ENCODE measurements around the gene TMEM243. TPM values are rescaled to one million over a fixed set of nuclear protein-coding genes. Genes with fewer than 3 reads are reported as not detected.

TMEM243 gene
- total and polyA plus RNA-seq, 2 donors from 2014 or later = 37.7 to 50.3 TPM

- Histone ChIP-seq H3K9me3 (ENCODE audit: control insufficient read depth in 2 of 3, insufficient read depth in 1 of 3, low read length in 3 of 3) (no peaks in the 10 kb centered on the region), H3K4me1 (ENCODE audit: control insufficient read depth in 2 of 3, insufficient read depth in 2 of 3, low read depth in 1 of 3, low read length in 3 of 3) (peaks cover 0 to 26% (median 22%) of the 10 kb centered on the region in 3 donors), H3K9ac (ENCODE audit: low read length in 3 of 3) (no peak overlapping the region), H3K4me3 (ENCODE audit: low read length in 3 of 3) (no peak overlapping the region), H3K27ac (ENCODE audit: low read depth in 2 of 2, low read length in 2 of 2) (no peak overlapping the region), H3K36me3 (ENCODE audit: control insufficient read depth in 2 of 3, insufficient read depth in 3 of 3, low read length in 3 of 3) (no peaks in the 10 kb centered on the region), H3K27me3 (ENCODE audit: control insufficient read depth, insufficient read depth, low read length) (no peaks in the 10 kb centered on the region)
- no peak for DNase-seq
- TF ChIP-seq CTCF (IDR thresholded peaks at IDR 0.05; ENCODE audit: borderline replicate concordance, extremely low read depth, insufficient read depth) = no peak
- intact Hi-C loops (cut with DNase I) = no loop called here
- FAIRE-seq = no peak
Measured at GRCh38 chr7:87215046-87215445, 4.5 kb downstream of the TMEM243 start.

GRCh38 chr7:87213811-87214210 is 5.7 kb downstream of the TMEM243 start:
- no peak for FAIRE-seq
- DNase-seq = no peak
- Histone ChIP-seq H3K9me3 (ENCODE audit: control insufficient read depth in 2 of 3, insufficient read depth in 1 of 3, low read length in 3 of 3) (no peaks in the 10 kb centered on the region), H3K27ac (ENCODE audit: low read depth in 2 of 2, low read length in 2 of 2) (no peak overlapping the region), H3K9ac (ENCODE audit: low read length in 3 of 3) (no peak overlapping the region), H3K4me1 (ENCODE audit: control insufficient read depth in 2 of 3, insufficient read depth in 2 of 3, low read depth in 1 of 3, low read length in 3 of 3) (peaks cover 0 to 26% (median 22%) of the 10 kb centered on the region in 3 donors), H3K36me3 (ENCODE audit: control insufficient read depth in 2 of 3, insufficient read depth in 3 of 3, low read length in 3 of 3) (no peaks in the 10 kb centered on the region), H3K27me3 (ENCODE audit: control insufficient read depth, insufficient read depth, low read length) (no peaks in the 10 kb centered on the region), H3K4me3 (ENCODE audit: low read length in 3 of 3) (no peak overlapping the region)
- TF ChIP-seq CTCF (IDR thresholded peaks at IDR 0.05; ENCODE audit: borderline replicate concordance, extremely low read depth, insufficient read depth) = no peak
- intact Hi-C loops (cut with DNase I) = no loop called here

- H3K27ac ChIP-seq (ENCODE audit: low read depth in 2 of 2, low read length in 2 of 2) = no peak overlapping the region
- no peak overlapping the region for H3K9ac ChIP-seq (ENCODE audit: low read length in 3 of 3)
- H3K4me1 ChIP-seq (ENCODE audit: control insufficient read depth in 2 of 3, insufficient read depth in 2 of 3, low read depth in 1 of 3, low read length in 3 of 3) = peaks cover 0 to 26% (median 17%) of the 10 kb centered on the region in 3 donors
- FAIRE-seq = no peak
- intact Hi-C loops (cut with DNase I) = no loop called here
- H3K4me3 ChIP-seq (ENCODE audit: low read length in 3 of 3) = no peak overlapping the region
- H3K9me3 ChIP-seq (ENCODE audit: control insufficient read depth in 2 of 3, insufficient read depth in 1 of 3, low read length in 3 of 3) = no peaks in the 10 kb centered on the region
- DNase-seq = no peak
- TF ChIP-seq CTCF (IDR thresholded peaks at IDR 0.05; ENCODE audit: borderline replicate concordance, extremely low read depth, insufficient read depth) = no peak
- H3K36me3 ChIP-seq (ENCODE audit: control insufficient read depth in 2 of 3, insufficient read depth in 3 of 3, low read length in 3 of 3) = no peaks in the 10 kb centered on the region
- no peaks in the 10 kb centered on the region for H3K27me3 ChIP-seq (ENCODE audit: control insufficient read depth, insufficient read depth, low read length)
Measured at GRCh38 chr7:87213252-87213651, 6.3 kb downstream of the TMEM243 start.

GRCh38 chr7:87212498-87212897 is 7.0 kb downstream of the TMEM243 start:
- no peak for TF ChIP-seq CTCF (IDR thresholded peaks at IDR 0.05; ENCODE audit: borderline replicate concordance, extremely low read depth, insufficient read depth)
- no peak for FAIRE-seq
- Histone ChIP-seq H3K4me1 (ENCODE audit: control insufficient read depth in 2 of 3, insufficient read depth in 2 of 3, low read depth in 1 of 3, low read length in 3 of 3) (peaks cover 0 to 21% (median 11%) of the 10 kb centered on the region in 3 donors), H3K9me3 (ENCODE audit: control insufficient read depth in 2 of 3, insufficient read depth in 1 of 3, low read length in 3 of 3) (no peaks in the 10 kb centered on the region), H3K27ac (ENCODE audit: low read depth in 2 of 2, low read length in 2 of 2) (no peak overlapping the region), H3K27me3 (ENCODE audit: control insufficient read depth, insufficient read depth, low read length) (no peaks in the 10 kb centered on the region), H3K9ac (ENCODE audit: low read length in 3 of 3) (no peak overlapping the region), H3K4me3 (ENCODE audit: low read length in 3 of 3) (no peak overlapping the region), H3K36me3 (ENCODE audit: control insufficient read depth in 2 of 3, insufficient read depth in 3 of 3, low read length in 3 of 3) (no peaks in the 10 kb centered on the region)
- DNase-seq = no peak
- intact Hi-C loops (cut with DNase I) = no loop called here
